Subcutaneous preadipocyte (primary cell): ENCODE results near the gene PIK3R3. TPM values are rescaled to one million over a fixed set of nuclear protein-coding genes. Genes with fewer than 3 reads are reported as not detected.

Experiments used
- small RNA-seq: library from RNA; depleted of rRNA; stranded (forward); fragments of <200 nt; gene quantifications from one replicate; pipeline ENCODE3, GENCODE V24; 2012
- total RNA-seq: library from RNA; depleted of rRNA; stranded (reverse); fragments of >200 nt; gene quantifications from 2 replicates; pipeline ENCODE4 v1.2.3, GENCODE V29; 2012

The PIK3R3 gene
- 0.98 and 1.5 TPM in 2 replicates for total RNA-seq

GRCh38 chr1:46132529-46133180 lies at the start of gene PIK3R3:
Gene PIK3R3 (minus strand): TSS chr1:46132629. CDS start chr1:46131952, 677 bp downstream.

GRCh38 chr1:46176211-46176865 lies 43.9 kb upstream of the PIK3R3 start, which contains the start of gene P3R3URF:
Gene P3R3URF (minus strand): TSS chr1:46176488. CDS start chr1:46176471, 17 bp downstream.

GRCh38 chr1:46174448-46175231 lies 42.2 kb upstream of the PIK3R3 start, which contains the start of gene TSPAN1:
Gene TSPAN1 (plus strand): TSS chr1:46175087. CDS start chr1:46181108, 6,021 bp downstream.

Small RNA genes within 50 kb of the gene (small RNA-seq; reads per million reads assigned to genes)
- gene AL358075.3 (not detected), gene AL672043.1 (not detected)

Other genes starting within 250 kb of the PIK3R3 start
- gene TSPAN1, start 42.5 kb upstream of the PIK3R3 start, total RNA-seq, result 0.20 TPM in 1 of 2 replicates, not detected in the other
- not detected in 2 replicates for gene P3R3URF, start 43.9 kb upstream of the PIK3R3 start, total RNA-seq
- 37.5 and 60.8 TPM in 2 replicates for gene POMGNT1, start 65.8 kb upstream of the PIK3R3 start, total RNA-seq
- 2.9 and 3.9 TPM in 2 replicates for gene LURAP1, start 70.7 kb upstream of the PIK3R3 start, total RNA-seq
- 4.0 and 7.2 TPM in 2 replicates for gene RAD54L, start 115.1 kb upstream of the PIK3R3 start, total RNA-seq
- gene LRRC41, start 171.0 kb upstream of the PIK3R3 start, total RNA-seq, result 93.3 and 110 TPM in 2 replicates
- 245 and 321 TPM in 2 replicates for gene UQCRH, start 171.1 kb upstream of the PIK3R3 start, total RNA-seq
- 16.5 and 20.3 TPM in 2 replicates for gene NSUN4, start 208.2 kb upstream of the PIK3R3 start, total RNA-seq